ENCODE results near the gene FLNA. TPM values are rescaled to one million over a fixed set of nuclear protein-coding genes. Genes with fewer than 3 reads are reported as not detected.
A peak's percentile ranks its signal among the peaks of the same experiment; 100 is the strongest.

The FLNA gene
- total RNA-seq, 3 donors from 2014 or later, result 416 to 675 (median 622) TPM

- intact Hi-C loops (cut with DNase I; ENCODE audit: low total_unique reads), result loop anchor here (5.0 kb wide), 1 partner anchor 71 kb away; no protein-coding TSS in a partner anchor
- DNase-seq (ENCODE audit: low spot score in 2 of 2), result no peak
- Histone ChIP-seq H3K9me3 (no peaks in the 10 kb centered on the region), H3K27me3 (peaks cover 0 to 33% of the 10 kb centered on the region in 2 donors), H3K36me3 (no peaks in the 10 kb centered on the region), H3K4me3 (peak overlapping the region; percentile 35 to 52 (median 37)), H3K4me1 (no peaks in the 10 kb centered on the region), H3K27ac (peak overlapping the region; percentile 48 to 72)
- TF ChIP-seq POLR2AphosphoS5 (IDR thresholded peaks at IDR 0.05), result no peak
- TF ChIP-seq CTCF (IDR thresholded peaks at IDR 0.05), result no peak
- TF ChIP-seq POLR2A (IDR thresholded peaks at IDR 0.05), result no peak
Observed at GRCh38 chrX:154408659-154409221, 34.3 kb upstream of the FLNA start.

GRCh38 chrX:154404625-154405192, 30.3 kb upstream of the FLNA start:
- TF ChIP-seq POLR2AphosphoS5 (IDR thresholded peaks at IDR 0.05) (no peak), CTCF (IDR thresholded peaks at IDR 0.05) (no peak), POLR2A (IDR thresholded peaks at IDR 0.05) (no peak)
- intact Hi-C loops (cut with DNase I; ENCODE audit: low total_unique reads), result loop anchor here (5.0 kb wide), 1 partner anchor 67 kb away; no protein-coding TSS in a partner anchor
- Histone ChIP-seq H3K9me3 (no peaks in the 10 kb centered on the region), H3K4me1 (no peaks in the 10 kb centered on the region), H3K27me3 (peaks cover 0 to 35% of the 10 kb centered on the region in 2 donors), H3K4me3 (no peak overlapping the region), H3K27ac (no peak overlapping the region), H3K36me3 (no peaks in the 10 kb centered on the region)
- no peak for DNase-seq (ENCODE audit: low spot score in 2 of 2)

GRCh38 chrX:154403858-154404257, 29.4 kb upstream of the FLNA start:
- Histone ChIP-seq H3K4me1 (no peaks in the 10 kb centered on the region), H3K27ac (no peak overlapping the region), H3K27me3 (peaks cover 0 to 27% of the 10 kb centered on the region in 2 donors), H3K4me3 (no peak overlapping the region), H3K9me3 (no peaks in the 10 kb centered on the region), H3K36me3 (no peaks in the 10 kb centered on the region)
- intact Hi-C loops (cut with DNase I; ENCODE audit: low total_unique reads), result no loop called here
- no peak for DNase-seq (ENCODE audit: low spot score in 2 of 2)
- TF ChIP-seq POLR2AphosphoS5 (IDR thresholded peaks at IDR 0.05) (no peak), CTCF (IDR thresholded peaks at IDR 0.05) (no peak)

- H3K4me3 ChIP-seq, result no peak overlapping the region
- H3K36me3 ChIP-seq, result no peaks in the 10 kb centered on the region
- no peak for DNase-seq (ENCODE audit: low spot score in 2 of 2)
- H3K27ac ChIP-seq, result peak overlapping the region in 1 of 2 donors; percentile 55
- no peak for TF ChIP-seq CTCF (IDR thresholded peaks at IDR 0.05)
- TF ChIP-seq POLR2AphosphoS5 (IDR thresholded peaks at IDR 0.05), result no peak
- TF ChIP-seq POLR2A (IDR thresholded peaks at IDR 0.05), result no peak
- no peaks in the 10 kb centered on the region for H3K9me3 ChIP-seq
- H3K4me1 ChIP-seq, result no peaks in the 10 kb centered on the region
- intact Hi-C loops (cut with DNase I; ENCODE audit: low total_unique reads), result no loop called here
- H3K27me3 ChIP-seq, result peaks cover 0 to 20% of the 10 kb centered on the region in 2 donors
Observed at GRCh38 chrX:154403192-154403591, 28.8 kb upstream of the FLNA start.

GRCh38 chrX:154402622-154403127, 28.2 kb upstream of the FLNA start:
- H3K27me3 ChIP-seq, result peaks cover 0 to 18% of the 10 kb centered on the region in 2 donors
- no peaks in the 10 kb centered on the region for H3K4me1 ChIP-seq
- TF ChIP-seq CTCF (IDR thresholded peaks at IDR 0.05), result no peak
- TF ChIP-seq POLR2A (IDR thresholded peaks at IDR 0.05), result no peak
- no peak for TF ChIP-seq POLR2AphosphoS5 (IDR thresholded peaks at IDR 0.05)
- intact Hi-C loops (cut with DNase I; ENCODE audit: low total_unique reads), result no loop called here
- DNase-seq (ENCODE audit: low spot score in 2 of 2), result no peak
- H3K27ac ChIP-seq, result peak overlapping the region; percentile 50 to 55
- no peak overlapping the region for H3K4me3 ChIP-seq
- H3K9me3 ChIP-seq, result no peaks in the 10 kb centered on the region
- H3K36me3 ChIP-seq, result no peaks in the 10 kb centered on the region

Data from breast epithelium (tissue), 4 donors.